DOHH2 (cell line): ENCODE measurements around the gene ZMYND12.

Source experiments
- EZH2phosphoT487 ChIP-seq: fragments of 200-600 bp; sonication (generic); IDR thresholded peaks from 2 replicates; pipeline ENCODE4 v1.6.1; 2017; ENCODE audit warnings: borderline replicate concordance, mild to moderate bottlenecking, antibody characterized with exemption, low read length, moderate library complexity, mixed read lengths
- TF ChIP-seq, protein P1 (sequence below): fragments of 200-600 bp; sonication (generic); IDR thresholded peaks from one replicate; pipeline ENCODE4 v1.5.1; 2014; ENCODE audit warnings: antibody characterized with exemption, mild to moderate bottlenecking, low read depth, low read length; ENCODE audit not compliant: poor library complexity, severe bottlenecking

DNA sequence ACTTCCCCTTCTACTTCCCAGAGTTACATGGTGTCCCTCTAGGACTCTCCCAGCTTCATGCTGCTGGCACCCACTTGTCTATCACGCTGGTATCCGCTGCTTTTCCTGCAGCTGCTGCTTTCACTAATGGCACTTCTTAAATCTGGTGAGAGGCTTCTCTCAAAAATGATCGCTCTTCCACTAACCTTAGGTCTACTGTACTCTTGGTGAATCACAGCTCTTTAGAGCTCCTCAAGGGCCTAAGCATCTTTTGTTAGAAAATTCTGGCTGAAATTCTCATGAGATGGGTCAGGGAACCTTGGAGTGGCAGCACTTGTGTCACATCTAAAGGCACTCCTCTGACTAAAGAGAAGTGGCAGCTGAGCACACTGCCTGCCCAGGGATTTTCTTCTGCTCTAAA lies 32.1 kb downstream of the ZMYND12 start:
- TF ChIP-seq, protein P1, sequence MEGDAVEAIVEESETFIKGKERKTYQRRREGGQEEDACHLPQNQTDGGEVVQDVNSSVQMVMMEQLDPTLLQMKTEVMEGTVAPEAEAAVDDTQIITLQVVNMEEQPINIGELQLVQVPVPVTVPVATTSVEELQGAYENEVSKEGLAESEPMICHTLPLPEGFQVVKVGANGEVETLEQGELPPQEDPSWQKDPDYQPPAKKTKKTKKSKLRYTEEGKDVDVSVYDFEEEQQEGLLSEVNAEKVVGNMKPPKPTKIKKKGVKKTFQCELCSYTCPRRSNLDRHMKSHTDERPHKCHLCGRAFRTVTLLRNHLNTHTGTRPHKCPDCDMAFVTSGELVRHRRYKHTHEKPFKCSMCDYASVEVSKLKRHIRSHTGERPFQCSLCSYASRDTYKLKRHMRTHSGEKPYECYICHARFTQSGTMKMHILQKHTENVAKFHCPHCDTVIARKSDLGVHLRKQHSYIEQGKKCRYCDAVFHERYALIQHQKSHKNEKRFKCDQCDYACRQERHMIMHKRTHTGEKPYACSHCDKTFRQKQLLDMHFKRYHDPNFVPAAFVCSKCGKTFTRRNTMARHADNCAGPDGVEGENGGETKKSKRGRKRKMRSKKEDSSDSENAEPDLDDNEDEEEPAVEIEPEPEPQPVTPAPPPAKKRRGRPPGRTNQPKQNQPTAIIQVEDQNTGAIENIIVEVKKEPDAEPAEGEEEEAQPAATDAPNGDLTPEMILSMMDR = no peak
- TF ChIP-seq EZH2phosphoT487 = no peak
